ENCODE results near the gene DYRK1B.

DNA sequence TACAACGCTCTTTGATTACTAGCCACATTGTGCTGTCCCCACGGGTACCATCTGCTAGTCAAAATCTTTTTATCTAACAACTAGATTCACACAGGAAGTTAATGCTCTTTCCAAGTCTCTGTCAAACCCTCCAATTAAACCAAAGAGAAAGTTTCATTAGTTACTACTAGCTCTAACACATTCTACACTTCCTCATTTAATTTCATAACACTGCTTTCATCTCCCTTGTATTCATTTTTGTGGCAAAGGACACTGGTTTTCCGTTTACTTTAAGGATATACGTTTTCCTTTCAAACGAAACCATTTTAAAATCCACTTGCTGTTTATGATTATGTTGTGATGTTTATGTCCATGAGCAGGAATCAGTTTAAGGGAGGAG is 5.3 kb downstream of the DYRK1B start:
- TF ChIP-seq EZH2 (IDR thresholded peaks at IDR 0.05; ENCODE audit: low read length): no peak
- TF ChIP-seq, protein P1, sequence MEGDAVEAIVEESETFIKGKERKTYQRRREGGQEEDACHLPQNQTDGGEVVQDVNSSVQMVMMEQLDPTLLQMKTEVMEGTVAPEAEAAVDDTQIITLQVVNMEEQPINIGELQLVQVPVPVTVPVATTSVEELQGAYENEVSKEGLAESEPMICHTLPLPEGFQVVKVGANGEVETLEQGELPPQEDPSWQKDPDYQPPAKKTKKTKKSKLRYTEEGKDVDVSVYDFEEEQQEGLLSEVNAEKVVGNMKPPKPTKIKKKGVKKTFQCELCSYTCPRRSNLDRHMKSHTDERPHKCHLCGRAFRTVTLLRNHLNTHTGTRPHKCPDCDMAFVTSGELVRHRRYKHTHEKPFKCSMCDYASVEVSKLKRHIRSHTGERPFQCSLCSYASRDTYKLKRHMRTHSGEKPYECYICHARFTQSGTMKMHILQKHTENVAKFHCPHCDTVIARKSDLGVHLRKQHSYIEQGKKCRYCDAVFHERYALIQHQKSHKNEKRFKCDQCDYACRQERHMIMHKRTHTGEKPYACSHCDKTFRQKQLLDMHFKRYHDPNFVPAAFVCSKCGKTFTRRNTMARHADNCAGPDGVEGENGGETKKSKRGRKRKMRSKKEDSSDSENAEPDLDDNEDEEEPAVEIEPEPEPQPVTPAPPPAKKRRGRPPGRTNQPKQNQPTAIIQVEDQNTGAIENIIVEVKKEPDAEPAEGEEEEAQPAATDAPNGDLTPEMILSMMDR (optimal IDR thresholded peaks at IDR 0.05 in 1 of 3, IDR thresholded peaks at IDR 0.05 in 1 of 3, conservative IDR thresholded peaks at IDR 0.05 in 1 of 3; ENCODE audit: extremely low read depth in 1 of 3, insufficient read depth in 2 of 3, low read length in 3 of 3): no peak

Measured in keratinocyte (primary cell).